ENCODE data around the gene AGPS.
"Not testable (repeated sequence)": the region's sequence is repeated elsewhere in the genome, so short reads cannot be mapped to it uniquely, and the experiment has no call there.

GRCh38 chr2:177410629-177411028, 18.1 kb downstream of the AGPS start:
- TF ChIP-seq SUPT5H (IDR thresholded peaks at IDR 0.05); FOXP1 (CRISPR knock-in tag; IDR thresholded peaks at IDR 0.05); ZNF561 (CRISPR knock-in tag; conservative IDR thresholded peaks at IDR 0.05); LEF1 (IDR thresholded peaks at IDR 0.05); BRF2 (IDR thresholded peaks at IDR 0.05; ENCODE audit: borderline replicate concordance, insufficient read depth, insufficient read length); EP300 (IDR thresholded peaks at IDR 0.05; ENCODE audit: low read length): not testable (repeated sequence)
